GM19023 (cell line): ENCODE data around the gene SYCE3.
A peak's percentile ranks its signal among the peaks of the same experiment; 100 is the strongest.

Source experiments
- ATAC-seq: cut with Tn5 transposase; IDR thresholded peaks from one replicate; pipeline ENCODE4 v1.9.1; 2021; ENCODE audit warnings: mild to moderate bottlenecking, moderate library complexity; ENCODE audit not compliant: unreplicated experiment

The SYCE3 gene

GRCh38 chr22:50532824-50533796 lies 29.6 kb downstream of the SYCE3 start:
- no peak for ATAC-seq

GRCh38 chr22:50531962-50532674 lies 30.6 kb downstream of the SYCE3 start:
- no peak for ATAC-seq

GRCh38 chr22:50531546-50531961 lies 31.2 kb downstream of the SYCE3 start:
- ATAC-seq = peak; percentile 31

DNA sequence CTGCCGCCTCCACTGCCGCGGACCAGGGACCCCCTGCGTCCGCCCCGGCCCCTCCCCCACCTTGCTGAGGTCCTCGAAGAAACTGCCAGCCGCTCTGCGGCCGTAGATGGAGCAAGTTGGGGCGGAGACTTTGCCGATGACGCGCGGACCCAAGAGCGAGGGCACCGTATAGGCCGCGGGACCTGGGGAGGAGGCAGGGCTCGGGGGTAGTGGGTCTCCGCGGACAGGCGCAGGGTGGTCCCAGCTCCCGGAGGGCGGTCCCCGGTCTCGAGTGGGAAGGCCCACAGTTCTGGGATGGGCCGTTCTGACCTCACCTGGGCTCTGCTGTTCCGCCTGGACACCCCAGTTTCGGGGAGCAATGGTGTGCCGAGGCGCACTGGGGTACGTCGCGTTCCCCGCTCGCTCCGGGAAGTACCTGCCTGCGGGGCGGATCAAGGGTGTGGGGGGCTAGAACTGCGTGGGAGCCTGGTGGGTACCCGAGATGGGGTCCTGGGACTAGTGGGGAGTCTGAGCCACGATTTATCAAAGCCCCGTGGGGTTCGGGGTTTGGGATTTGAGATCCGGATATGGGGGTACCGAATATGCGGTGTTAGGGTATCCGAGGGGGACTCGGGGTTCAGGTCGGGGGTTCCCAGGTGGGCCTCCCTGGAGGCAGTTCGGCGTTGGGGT lies 31.7 kb downstream of the SYCE3 start:
- no peak for ATAC-seq

DNA sequence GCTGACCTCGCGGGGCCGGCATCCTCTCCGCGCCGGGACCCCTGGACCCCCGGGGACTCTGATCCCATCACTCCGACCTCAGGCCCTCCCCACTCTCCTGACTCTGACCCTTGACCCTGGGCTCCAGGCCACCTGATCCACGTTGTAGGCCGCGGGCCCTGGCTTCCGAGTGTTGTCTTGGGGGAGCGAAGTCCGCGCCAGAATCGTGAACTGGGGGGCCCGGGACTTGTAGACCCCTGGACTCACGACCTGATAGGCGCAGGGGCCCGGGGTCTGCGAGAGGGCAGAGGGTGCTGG lies 32.2 kb downstream of the SYCE3 start:
- no peak for ATAC-seq

GRCh38 chr22:50529897-50530579 lies 32.7 kb downstream of the SYCE3 start, which contains the start of gene TYMP:
TYMP (minus strand) TSS chr22:50530012; CDS start chr22:50529709, 303 bp downstream.
- ATAC-seq = peak; percentile 25

- ATAC-seq = no peak
Observed at GRCh38 chr22:50529416-50529896, 33.3 kb downstream of the SYCE3 start.

- no peak for ATAC-seq
Observed at GRCh38 chr22:50528682-50529415, 33.9 kb downstream of the SYCE3 start.

GRCh38 chr22:50527921-50528681 lies 34.6 kb downstream of the SYCE3 start:
- ATAC-seq = no peak

DNA sequence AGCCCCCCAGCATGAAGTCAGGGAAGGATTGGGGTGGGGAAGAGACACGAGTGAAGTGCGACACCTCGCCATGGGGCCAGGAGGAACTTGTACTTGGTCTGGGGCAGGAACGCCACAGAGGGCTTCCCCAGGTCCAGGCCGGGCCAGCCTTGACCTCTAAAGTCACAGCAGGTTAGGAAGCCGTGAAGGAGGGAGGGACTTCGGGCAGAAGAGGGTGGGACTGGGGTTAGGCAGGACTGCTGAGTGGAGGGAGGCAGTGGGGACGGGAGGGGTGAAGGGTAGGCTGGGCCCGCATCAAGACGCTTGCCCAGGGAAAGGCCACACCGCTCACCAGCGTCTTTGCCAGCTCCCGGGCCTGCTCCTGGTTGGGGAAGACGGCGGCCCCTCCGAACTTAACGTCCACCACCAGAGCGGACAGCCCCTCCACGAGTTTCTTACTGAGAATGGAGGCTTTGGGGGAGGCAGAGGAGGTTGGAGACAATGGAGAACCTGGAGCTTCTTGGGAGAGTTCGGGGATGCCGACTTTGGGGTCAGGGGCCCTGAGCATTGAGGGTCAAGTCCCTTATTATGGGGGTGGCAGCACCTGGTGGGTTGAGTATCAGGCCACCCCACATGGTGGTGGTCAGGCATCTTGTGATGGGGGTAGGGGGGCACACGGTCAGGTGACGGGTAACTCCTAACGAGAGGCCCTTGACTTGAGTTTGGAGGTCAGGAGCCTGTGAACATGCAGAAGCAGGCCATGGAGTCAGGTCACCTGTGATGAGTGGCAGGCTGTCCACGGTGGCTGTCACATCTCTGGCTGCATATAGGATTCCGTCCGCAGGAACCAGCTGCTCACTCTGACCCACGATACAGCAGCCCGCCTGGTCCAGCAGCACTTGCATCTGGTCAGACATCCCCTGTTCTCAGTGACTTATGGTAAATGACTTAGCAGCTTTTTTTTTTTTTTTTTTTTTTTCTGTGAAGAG lies 35.6 kb downstream of the SYCE3 start:
- no peak for ATAC-seq

DNA sequence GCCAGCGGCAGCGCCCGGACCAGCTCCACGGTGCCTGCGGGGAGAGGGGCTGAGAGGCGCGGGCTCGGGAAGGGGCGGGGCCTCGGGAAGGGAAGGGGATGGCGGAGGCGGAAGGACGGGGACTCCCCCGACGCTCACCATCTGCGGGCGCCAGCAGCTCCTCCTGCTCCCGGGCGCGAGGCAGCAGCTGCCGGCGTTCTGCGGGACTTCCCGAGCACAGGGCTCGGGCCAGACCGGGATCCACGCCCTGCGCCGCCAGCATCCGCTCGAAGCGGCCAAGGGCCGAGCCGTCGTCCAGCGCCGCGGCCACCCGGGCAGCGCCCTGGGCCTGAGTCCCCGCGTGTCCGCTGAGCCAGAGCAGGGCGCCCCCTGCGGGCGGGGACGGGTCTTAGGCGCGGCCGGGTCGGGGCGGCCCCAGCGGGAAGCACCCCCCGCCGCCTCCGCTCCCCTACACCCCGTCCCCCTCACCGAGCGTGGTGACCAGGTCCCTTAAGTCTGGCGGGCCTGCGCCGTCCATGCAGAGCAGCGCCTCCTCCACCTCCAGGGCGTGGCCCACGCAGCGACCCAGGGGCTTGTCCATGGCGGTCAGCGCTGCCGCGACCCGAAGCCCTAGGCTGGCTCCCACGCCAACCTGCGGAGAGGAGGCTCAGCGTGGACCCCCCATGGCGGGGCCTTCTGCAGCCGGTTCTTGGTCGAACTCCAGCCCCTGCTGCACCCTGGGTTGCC lies 36.4 kb downstream of the SYCE3 start:
- peak; percentile 27 for ATAC-seq

- peak; percentile 15 for ATAC-seq
Observed at GRCh38 chr22:50525858-50526107, 36.9 kb downstream of the SYCE3 start.

DNA sequence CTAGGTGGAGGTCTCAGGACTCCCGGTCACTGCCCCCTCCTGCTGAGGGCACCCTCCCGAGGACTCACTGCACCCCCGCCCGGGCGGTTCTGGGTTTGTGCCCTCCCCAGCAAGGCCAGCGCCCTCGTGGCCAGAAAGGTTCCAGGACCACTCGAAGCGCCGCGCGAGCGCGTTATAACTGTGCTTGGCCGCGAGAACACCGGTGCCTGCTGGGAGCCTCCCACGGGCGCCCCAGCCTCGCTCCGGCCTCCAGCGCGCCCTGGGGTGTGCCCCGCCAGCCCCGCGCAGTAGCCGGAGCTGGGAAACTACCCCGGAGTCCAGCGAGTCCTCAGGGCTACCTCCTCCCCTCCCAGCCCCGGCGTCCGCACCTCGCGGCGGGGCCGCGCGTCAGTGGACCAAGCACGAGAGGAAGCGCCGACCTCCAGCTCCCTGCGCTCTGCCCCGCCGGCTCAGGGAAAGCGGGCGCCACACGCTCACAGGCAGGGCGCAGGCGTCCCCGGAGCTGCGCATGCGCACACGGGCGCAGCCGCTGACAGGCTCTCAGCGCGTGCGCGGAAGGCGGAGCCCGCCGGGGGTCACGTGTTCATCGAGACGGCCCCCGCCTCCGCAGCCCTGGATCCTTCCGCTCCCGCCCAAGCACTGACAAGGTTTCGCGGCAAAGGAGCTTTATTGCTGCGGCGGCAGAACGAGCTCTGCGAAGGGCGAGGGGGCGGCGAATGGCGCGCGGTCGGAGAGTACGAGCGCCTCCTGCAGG lies 37.4 kb downstream of the SYCE3 start, which contains the start of gene SCO2:
SCO2 (minus strand) TSS at position 495 of the 754 bp plus-strand sequence. CDS start 1,187 bp downstream, outside the sequence.
- ATAC-seq = peak; percentile 36

DNA sequence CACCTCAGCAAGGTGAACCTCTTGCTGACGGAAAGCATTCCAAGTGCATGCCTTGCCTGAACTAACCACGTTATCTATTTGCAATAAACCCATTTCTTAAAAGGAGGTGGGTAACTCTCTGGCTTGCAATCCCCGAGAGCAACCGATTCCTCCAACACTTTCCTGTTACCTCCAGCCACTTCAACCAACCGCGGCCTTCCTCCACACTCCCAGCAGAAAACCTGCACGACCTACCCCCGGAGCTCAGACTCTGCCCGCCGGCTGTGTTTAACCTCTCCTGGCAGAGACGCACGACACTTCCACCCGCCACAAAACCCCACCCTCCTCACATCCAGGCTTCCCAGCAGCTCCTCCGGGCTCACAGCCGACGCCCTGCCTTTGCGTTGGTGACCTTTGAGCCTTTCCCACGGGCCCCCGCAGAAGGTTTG lies 38.0 kb downstream of the SYCE3 start:
- no peak for ATAC-seq

GRCh38 chr22:50523806-50524675 lies 38.7 kb downstream of the SYCE3 start:
- no peak for ATAC-seq

- no peak for ATAC-seq
Observed at GRCh38 chr22:50523458-50523805, 39.3 kb downstream of the SYCE3 start.
